ENCODE results near the gene PUS7L. TPM values are rescaled to one million over a fixed set of nuclear protein-coding genes. Genes with fewer than 3 reads are reported as not detected.

PUS7L gene
- total RNA-seq, 1 experiment from 2014 or later: 11.4 TPM

DNA sequence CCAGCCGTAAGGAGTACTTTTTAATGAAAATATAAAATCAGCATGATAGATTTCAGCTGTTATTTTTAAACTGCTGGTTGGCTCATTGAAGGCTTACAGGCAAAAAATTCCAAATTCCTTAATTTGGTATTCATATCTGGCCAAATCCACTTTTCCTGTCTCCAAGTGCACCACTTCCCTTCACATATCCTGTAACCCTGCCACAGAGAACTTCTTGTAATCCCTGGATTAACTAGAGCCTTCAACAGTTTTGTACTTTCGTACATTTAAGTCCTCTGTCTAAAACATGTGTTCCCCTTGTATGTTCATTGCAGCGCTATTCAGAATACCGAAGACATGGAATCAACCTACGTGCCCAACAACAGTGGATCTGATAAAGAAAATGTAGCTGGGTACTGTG, 9.6 kb downstream of the PUS7L start:
- H3K27ac ChIP-seq (ENCODE audit: low read length): no peak overlapping the region
- H3K4me1 ChIP-seq (ENCODE audit: control insufficient read depth, insufficient read depth, low read length): no peaks in the 10 kb centered on the region
- ATAC-seq: no peak
- in situ Hi-C loops (cut with HindIII; ENCODE audit: low pct_unique_long_range_greater_than_20kb, low sequenced_read_pairs): no loop called here
- no peak overlapping the region for H3K4me3 ChIP-seq (ENCODE audit: low read depth in 2 of 2, low read length in 2 of 2)
- no peaks in the 10 kb centered on the region for H3K27me3 ChIP-seq (ENCODE audit: control insufficient read depth, insufficient read depth, low read length)
- no TSS peak for BruUV-seq (replicated peaks)
- ChIA-PET CTCF (no interaction called here), POLR2A (no interaction called here)
- peaks cover under 1% of the 10 kb centered on the region for H3K36me3 ChIP-seq (ENCODE audit: control insufficient read depth, insufficient read depth, low read length)
- no peak for DNase-seq (ENCODE audit: low read depth, low spot score)
- intact Hi-C loops (cut with micrococcal nuclease; ENCODE audit: unreplicated experiment): no loop called here
- TF ChIP-seq, protein P1, sequence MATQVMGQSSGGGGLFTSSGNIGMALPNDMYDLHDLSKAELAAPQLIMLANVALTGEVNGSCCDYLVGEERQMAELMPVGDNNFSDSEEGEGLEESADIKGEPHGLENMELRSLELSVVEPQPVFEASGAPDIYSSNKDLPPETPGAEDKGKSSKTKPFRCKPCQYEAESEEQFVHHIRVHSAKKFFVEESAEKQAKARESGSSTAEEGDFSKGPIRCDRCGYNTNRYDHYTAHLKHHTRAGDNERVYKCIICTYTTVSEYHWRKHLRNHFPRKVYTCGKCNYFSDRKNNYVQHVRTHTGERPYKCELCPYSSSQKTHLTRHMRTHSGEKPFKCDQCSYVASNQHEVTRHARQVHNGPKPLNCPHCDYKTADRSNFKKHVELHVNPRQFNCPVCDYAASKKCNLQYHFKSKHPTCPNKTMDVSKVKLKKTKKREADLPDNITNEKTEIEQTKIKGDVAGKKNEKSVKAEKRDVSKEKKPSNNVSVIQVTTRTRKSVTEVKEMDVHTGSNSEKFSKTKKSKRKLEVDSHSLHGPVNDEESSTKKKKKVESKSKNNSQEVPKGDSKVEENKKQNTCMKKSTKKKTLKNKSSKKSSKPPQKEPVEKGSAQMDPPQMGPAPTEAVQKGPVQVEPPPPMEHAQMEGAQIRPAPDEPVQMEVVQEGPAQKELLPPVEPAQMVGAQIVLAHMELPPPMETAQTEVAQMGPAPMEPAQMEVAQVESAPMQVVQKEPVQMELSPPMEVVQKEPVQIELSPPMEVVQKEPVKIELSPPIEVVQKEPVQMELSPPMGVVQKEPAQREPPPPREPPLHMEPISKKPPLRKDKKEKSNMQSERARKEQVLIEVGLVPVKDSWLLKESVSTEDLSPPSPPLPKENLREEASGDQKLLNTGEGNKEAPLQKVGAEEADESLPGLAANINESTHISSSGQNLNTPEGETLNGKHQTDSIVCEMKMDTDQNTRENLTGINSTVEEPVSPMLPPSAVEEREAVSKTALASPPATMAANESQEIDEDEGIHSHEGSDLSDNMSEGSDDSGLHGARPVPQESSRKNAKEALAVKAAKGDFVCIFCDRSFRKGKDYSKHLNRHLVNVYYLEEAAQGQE (IDR thresholded peaks at IDR 0.05; ENCODE audit: insufficient read depth in 1 of 2, low read depth in 2 of 2, low read length in 1 of 2): no peak
- TF ChIP-seq SIN3A (IDR thresholded peaks at IDR 0.05; ENCODE audit: borderline replicate concordance, insufficient read depth, low read depth, low read length) (no peak), POLR2AphosphoS5 (IDR thresholded peaks at IDR 0.05; ENCODE audit: low read depth, low read length) (no peak), TCF7L2 (IDR thresholded peaks at IDR 0.05; ENCODE audit: low read depth, low read length) (no peak)
- TF ChIP-seq, protein P2, sequence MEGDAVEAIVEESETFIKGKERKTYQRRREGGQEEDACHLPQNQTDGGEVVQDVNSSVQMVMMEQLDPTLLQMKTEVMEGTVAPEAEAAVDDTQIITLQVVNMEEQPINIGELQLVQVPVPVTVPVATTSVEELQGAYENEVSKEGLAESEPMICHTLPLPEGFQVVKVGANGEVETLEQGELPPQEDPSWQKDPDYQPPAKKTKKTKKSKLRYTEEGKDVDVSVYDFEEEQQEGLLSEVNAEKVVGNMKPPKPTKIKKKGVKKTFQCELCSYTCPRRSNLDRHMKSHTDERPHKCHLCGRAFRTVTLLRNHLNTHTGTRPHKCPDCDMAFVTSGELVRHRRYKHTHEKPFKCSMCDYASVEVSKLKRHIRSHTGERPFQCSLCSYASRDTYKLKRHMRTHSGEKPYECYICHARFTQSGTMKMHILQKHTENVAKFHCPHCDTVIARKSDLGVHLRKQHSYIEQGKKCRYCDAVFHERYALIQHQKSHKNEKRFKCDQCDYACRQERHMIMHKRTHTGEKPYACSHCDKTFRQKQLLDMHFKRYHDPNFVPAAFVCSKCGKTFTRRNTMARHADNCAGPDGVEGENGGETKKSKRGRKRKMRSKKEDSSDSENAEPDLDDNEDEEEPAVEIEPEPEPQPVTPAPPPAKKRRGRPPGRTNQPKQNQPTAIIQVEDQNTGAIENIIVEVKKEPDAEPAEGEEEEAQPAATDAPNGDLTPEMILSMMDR (IDR thresholded peaks at IDR 0.05): no peak
- no peaks in the 10 kb centered on the region for H3K9me3 ChIP-seq (ENCODE audit: control insufficient read depth, insufficient read depth, low read depth, low read length)

DNA sequence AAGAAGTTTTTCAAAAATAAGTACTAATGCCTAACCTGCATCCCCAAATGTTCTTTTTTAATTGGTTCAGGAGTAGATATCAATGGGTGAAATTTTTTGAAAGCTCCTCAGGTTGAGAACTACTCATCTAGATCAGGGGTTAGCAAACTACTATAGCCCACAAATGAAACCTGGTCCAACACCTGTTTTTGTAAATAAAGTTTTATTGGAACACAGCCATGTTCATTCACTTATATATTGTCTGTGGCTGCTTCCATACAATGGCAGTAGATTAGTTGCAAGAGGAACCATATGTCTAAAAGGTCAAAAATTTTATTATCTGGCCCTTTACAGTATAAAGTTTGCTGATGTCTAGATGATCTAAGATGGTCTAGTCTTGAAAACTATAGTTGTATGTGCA, 13.8 kb downstream of the PUS7L start:
- H3K27ac ChIP-seq (ENCODE audit: low read length): no peak overlapping the region
- DNase-seq (ENCODE audit: low read depth, low spot score): no peak
- ATAC-seq: no peak
- in situ Hi-C loops (cut with HindIII; ENCODE audit: low pct_unique_long_range_greater_than_20kb, low sequenced_read_pairs) (no loop called here), intact Hi-C loops (cut with micrococcal nuclease; ENCODE audit: unreplicated experiment) (no loop called here)
- H3K36me3 ChIP-seq (ENCODE audit: control insufficient read depth, insufficient read depth, low read length): peaks cover 3% of the 10 kb centered on the region
- no peak overlapping the region for H3K4me3 ChIP-seq (ENCODE audit: low read depth in 2 of 2, low read length in 2 of 2)
- TF ChIP-seq TCF7L2 (IDR thresholded peaks at IDR 0.05; ENCODE audit: low read depth, low read length) (no peak), POLR2AphosphoS5 (IDR thresholded peaks at IDR 0.05; ENCODE audit: low read depth, low read length) (no peak), SIN3A (IDR thresholded peaks at IDR 0.05; ENCODE audit: borderline replicate concordance, insufficient read depth, low read depth, low read length) (no peak)
- TF ChIP-seq, protein P1 (IDR thresholded peaks at IDR 0.05; ENCODE audit: insufficient read depth in 1 of 2, low read depth in 2 of 2, low read length in 1 of 2): no peak
- TF ChIP-seq, protein P2 (IDR thresholded peaks at IDR 0.05): no peak
- no peaks in the 10 kb centered on the region for H3K9me3 ChIP-seq (ENCODE audit: control insufficient read depth, insufficient read depth, low read depth, low read length)
- no peaks in the 10 kb centered on the region for H3K27me3 ChIP-seq (ENCODE audit: control insufficient read depth, insufficient read depth, low read length)
- no peaks in the 10 kb centered on the region for H3K4me1 ChIP-seq (ENCODE audit: control insufficient read depth, insufficient read depth, low read length)
- CTCF ChIA-PET: no interaction called here
- POLR2A ChIA-PET: no interaction called here
- BruUV-seq (replicated peaks): no TSS peak

Data from Panc1 (cell line).